Measurements from ENCODE around the gene DNAJC18. TPM values are rescaled to one million over a fixed set of nuclear protein-coding genes. Genes with fewer than 3 reads are reported as not detected.
A peak's percentile ranks its signal among the peaks of the same experiment; 100 is the strongest.

Gene DNAJC18
- total RNA-seq, 1 experiment from 2014 or later: 6.7 TPM

GRCh38 chr5:139391570-139392323 lies 47.6 kb downstream of the DNAJC18 start:
- no peaks in the 10 kb centered on the region for H3K9me3 Mint-ChIP-seq (ENCODE audit: low read depth, unreplicated experiment)
- peaks cover 16% of the 10 kb centered on the region for H3K4me1 Mint-ChIP-seq (ENCODE audit: low read depth, unreplicated experiment)
- H3K4me3 Mint-ChIP-seq (ENCODE audit: low read depth, unreplicated experiment): peak overlapping the region; percentile 81
- H3K27me3 Mint-ChIP-seq (ENCODE audit: unreplicated experiment): no peaks in the 10 kb centered on the region
- BruUV-seq (replicated peaks): no TSS peak
- CTCF ChIA-PET: interaction anchor here (0.6 to 1.0 kb wide), 3 partner anchors 49 to 645 kb away, joined by 3 to 4 read pairs (median 3); partner anchors contain the start of gene MATR3
- peaks cover 22% of the 10 kb centered on the region for H3K36me3 Mint-ChIP-seq (ENCODE audit: insufficient read depth, unreplicated experiment)
- peak; percentile 35 for DNase-seq
- intact Hi-C loops (cut with micrococcal nuclease; ENCODE audit: unreplicated experiment): loop anchor here (5.0 kb wide), 1 partner anchor 49 kb away; the partner anchor contains the start of gene PAIP2
- peak overlapping the region; percentile 84 for H3K27ac Mint-ChIP-seq (ENCODE audit: unreplicated experiment)
- TF ChIP-seq, protein P1, sequence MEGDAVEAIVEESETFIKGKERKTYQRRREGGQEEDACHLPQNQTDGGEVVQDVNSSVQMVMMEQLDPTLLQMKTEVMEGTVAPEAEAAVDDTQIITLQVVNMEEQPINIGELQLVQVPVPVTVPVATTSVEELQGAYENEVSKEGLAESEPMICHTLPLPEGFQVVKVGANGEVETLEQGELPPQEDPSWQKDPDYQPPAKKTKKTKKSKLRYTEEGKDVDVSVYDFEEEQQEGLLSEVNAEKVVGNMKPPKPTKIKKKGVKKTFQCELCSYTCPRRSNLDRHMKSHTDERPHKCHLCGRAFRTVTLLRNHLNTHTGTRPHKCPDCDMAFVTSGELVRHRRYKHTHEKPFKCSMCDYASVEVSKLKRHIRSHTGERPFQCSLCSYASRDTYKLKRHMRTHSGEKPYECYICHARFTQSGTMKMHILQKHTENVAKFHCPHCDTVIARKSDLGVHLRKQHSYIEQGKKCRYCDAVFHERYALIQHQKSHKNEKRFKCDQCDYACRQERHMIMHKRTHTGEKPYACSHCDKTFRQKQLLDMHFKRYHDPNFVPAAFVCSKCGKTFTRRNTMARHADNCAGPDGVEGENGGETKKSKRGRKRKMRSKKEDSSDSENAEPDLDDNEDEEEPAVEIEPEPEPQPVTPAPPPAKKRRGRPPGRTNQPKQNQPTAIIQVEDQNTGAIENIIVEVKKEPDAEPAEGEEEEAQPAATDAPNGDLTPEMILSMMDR (IDR thresholded peaks at IDR 0.05; ENCODE audit: unreplicated experiment): no peak

- H3K27me3 Mint-ChIP-seq (ENCODE audit: unreplicated experiment): no peaks in the 10 kb centered on the region
- intact Hi-C loops (cut with micrococcal nuclease; ENCODE audit: unreplicated experiment): loop anchor here (5.0 kb wide), 1 partner anchor 49 kb away; the partner anchor contains the start of gene PAIP2
- CTCF ChIA-PET: interaction anchor here (0.6 to 1.0 kb wide), 2 partner anchors 34 to 97 kb away, joined by 3 read pairs; partner anchors contain the start of gene MATR3
- TF ChIP-seq, protein P1 (IDR thresholded peaks at IDR 0.05; ENCODE audit: unreplicated experiment): no peak
- peaks cover 16% of the 10 kb centered on the region for H3K4me1 Mint-ChIP-seq (ENCODE audit: low read depth, unreplicated experiment)
- H3K36me3 Mint-ChIP-seq (ENCODE audit: insufficient read depth, unreplicated experiment): peaks cover 22% of the 10 kb centered on the region
- peak overlapping the region; percentile 81 for H3K4me3 Mint-ChIP-seq (ENCODE audit: low read depth, unreplicated experiment)
- no peaks in the 10 kb centered on the region for H3K9me3 Mint-ChIP-seq (ENCODE audit: low read depth, unreplicated experiment)
- H3K27ac Mint-ChIP-seq (ENCODE audit: unreplicated experiment): peak overlapping the region; percentile 84
- no TSS peak for BruUV-seq (replicated peaks)
- DNase-seq: no peak
Observed at GRCh38 chr5:139390639-139391569, 48.4 kb downstream of the DNAJC18 start.

GRCh38 chr5:139389701-139390638 lies 49.4 kb downstream of the DNAJC18 start, which contains the start of gene MZB1:
TSS of gene MZB1 (minus strand) at chr5:139389913. CDS start at chr5:139389856, 57 bp downstream.
- intact Hi-C loops (cut with micrococcal nuclease; ENCODE audit: unreplicated experiment): loop anchor here (5.0 kb wide), 1 partner anchor 48 kb away; the partner anchor contains the start of gene PAIP2
- H3K4me3 Mint-ChIP-seq (ENCODE audit: low read depth, unreplicated experiment): no peak within 1 kb of the TSS
- TF ChIP-seq, protein P1 (IDR thresholded peaks at IDR 0.05; ENCODE audit: unreplicated experiment): no peak
- peaks cover 25% of the 10 kb centered on the region for H3K4me1 Mint-ChIP-seq (ENCODE audit: low read depth, unreplicated experiment)
- peaks cover 22% of the 10 kb centered on the region for H3K36me3 Mint-ChIP-seq (ENCODE audit: insufficient read depth, unreplicated experiment)
- DNase-seq: no peak
- BruUV-seq (replicated peaks): no TSS peak
- no peak within 1 kb of the TSS for H3K27ac Mint-ChIP-seq (ENCODE audit: unreplicated experiment)
- no peaks in the 10 kb centered on the region for H3K9me3 Mint-ChIP-seq (ENCODE audit: low read depth, unreplicated experiment)
- CTCF ChIA-PET: interaction anchor here (0.6 kb wide), 1 partner anchor 35 kb away, joined by 3 read pairs; no protein-coding TSS in a partner anchor
- no peaks in the 10 kb centered on the region for H3K27me3 Mint-ChIP-seq (ENCODE audit: unreplicated experiment)
